NCI-H2196 (cell line): ENCODE measurements around the gene SLC26A9.

Experiments
- DNase-seq: peaks from one replicate; lab custom pipeline; 2025; ENCODE audit not compliant: unreplicated experiment; lab: John Stamatoyannopoulos, UW

Gene SLC26A9

DNA sequence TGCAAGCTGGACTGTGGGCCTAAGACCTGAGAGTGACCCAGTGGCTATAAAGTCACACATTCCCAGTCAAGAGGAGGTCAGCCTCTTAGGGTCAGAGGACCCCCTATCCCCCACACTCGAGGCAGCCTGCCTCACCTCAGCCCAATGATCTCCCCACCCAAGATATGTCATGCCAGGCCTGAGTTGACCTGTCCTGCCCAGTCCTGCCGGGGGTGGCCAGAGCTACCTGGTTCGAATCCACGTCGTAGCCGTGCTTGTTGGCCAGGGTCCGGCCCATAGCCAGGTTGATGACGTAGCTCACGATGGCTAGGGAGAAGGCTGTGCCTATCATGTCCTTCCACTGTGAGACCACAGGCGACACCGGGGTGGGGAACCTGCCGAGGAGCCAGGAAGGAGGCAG, 15.6 kb downstream of the SLC26A9 start:
- no peak for DNase-seq

DNA sequence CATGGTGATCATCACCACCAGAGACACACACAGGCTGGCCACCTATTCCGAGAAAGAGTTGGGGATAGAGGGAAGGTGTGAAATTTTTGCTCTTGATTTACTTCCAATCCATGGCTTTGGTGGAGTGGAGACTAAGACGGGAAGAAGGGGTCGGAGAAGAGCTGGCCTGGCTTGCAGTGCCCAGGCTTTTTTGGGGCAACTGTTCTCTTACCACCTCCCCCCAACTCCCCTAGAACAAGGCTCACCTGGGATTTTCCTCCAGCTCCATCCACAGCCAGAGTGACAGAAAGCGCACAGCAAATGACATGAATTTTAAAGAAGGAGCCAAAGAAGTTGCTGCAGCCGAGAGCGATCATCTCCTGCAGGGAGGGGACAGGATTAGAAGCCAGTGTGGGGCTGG, 16.0 kb downstream of the SLC26A9 start:
- DNase-seq, result no peak

DNA sequence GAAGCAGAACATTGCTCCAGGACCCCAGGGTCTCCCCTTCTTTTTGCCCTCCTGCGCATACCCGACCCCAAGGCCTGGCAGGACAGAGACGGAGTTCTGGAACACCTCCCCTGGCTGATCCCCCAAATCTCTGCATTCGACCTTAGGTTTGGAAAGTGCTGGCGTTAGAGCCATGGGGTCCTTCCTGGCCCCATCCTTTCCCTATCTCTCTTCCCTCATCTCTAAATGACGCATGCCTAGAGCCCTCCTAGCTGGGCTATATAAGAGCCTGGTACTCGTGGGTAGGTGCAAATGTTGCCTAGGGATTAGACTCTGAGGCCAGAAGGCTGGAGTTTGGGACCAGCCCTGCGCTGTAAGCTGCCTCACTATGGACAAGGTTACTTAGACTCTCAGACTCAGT, 16.6 kb downstream of the SLC26A9 start:
- DNase-seq, result no peak

DNA sequence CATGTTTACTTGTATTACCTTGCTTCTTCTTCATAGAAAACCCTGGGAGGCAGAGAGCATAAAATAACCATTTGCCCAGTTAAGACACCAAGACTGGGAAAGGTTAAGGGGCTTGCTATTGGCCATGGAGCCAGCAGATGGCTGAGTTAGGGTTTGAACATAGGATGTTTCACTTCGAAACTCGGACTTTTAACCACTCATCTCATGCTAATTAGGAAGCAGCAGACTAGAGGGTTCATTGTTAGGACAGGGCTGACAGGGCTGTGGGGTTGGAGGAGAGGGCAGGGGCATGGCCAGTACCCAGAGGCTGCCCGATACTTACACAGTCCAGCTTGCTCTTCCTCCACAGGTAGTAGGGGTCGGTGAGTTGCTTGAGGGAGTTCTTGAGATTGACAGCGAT, 17.0 kb downstream of the SLC26A9 start:
- DNase-seq, result no peak

DNA sequence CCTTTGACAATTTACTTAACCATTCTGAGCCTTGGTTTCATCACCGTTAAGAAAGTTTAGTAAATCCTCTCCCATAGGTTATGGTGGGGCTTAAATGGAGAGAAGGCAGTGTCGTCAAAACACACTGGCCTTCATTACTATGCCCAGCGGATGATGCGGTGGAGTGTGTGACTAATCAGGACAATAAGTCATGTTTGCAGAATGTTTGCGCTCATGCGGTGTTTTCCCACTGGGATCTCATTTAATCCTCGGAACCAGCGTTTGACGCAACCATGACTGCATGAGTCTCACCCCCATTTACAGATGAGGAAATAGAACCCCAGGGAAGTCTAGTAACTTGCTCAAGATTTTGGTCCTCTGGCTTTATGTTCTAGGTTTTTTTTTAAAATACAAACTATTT, 17.5 kb downstream of the SLC26A9 start:
- no peak for DNase-seq

DNA sequence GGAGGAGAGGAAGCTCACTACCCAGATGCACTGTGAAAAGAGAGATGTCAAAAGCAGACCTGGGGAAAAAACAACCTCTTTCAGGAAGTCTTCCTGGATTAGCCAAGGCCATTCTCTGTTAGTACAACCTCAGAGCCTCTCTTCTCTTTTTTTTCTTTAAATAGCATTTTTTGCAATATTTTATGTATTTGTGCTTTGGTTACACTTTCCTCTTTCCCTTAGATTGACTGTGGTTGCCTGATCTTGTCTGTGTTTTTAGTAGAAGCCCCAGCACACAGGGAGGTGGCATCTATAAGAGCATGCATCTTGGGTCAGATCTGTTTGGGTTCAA, 18.8 kb downstream of the SLC26A9 start:
- DNase-seq, result no peak

DNA sequence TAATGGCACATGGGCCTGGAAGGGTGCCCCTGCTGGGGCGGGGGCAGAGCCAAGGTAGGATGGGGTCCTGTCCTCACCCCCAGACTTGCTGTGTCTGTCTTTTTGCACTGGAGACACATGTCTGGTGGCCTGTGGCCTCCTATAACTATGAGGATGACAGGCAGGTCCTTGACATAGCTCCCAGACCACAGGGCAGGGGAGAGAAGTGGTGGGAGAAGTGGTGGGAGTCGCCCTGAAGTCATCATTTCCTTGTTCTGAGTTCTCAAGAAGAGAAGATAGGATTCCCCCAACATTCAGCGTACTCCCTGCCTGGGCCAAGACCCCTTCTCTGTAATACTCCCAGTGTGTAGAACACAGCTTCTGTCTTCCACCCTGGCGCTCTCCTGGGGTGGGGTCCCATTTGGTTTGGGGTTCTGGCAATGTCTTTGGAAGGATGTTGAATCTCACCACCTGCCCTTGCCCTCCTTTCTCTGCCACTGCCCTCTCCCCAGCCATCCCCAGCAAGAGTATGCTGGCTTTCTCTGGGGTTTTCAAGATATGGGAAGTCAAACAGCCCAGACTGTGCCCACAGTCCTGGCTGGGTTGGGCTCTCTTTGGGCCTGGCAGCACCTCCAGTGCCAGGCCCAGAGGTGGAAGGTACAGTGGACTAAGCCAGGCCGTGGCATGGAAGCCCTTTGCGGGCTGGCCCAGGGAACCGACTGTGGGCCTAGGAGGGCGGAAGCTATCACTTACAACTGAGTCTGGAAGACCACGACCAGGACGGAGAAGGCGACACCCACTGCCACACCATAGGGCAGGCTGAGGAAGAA, 19.4 kb downstream of the SLC26A9 start:
- no peak for DNase-seq

DNA sequence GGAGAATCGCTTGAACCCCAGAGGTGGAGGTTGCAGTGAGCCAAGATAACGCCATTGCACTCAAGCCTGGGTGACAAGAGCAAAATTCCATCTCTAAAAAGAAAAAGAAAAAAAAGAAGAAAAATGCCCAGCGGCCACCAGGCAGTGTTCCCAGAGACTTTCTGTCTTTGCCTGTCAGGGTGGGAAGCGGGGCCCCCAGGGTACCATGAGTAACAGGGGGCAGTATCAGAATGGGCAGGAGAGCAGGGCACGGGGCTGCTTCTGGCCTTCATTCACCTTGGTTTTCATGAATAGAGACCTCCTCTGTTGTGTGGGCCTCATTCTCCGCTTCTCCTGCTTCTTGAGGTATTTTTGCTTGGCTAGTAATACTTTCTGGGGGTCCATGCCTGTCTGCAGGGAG, 20.4 kb downstream of the SLC26A9 start:
- DNase-seq, result no peak

DNA sequence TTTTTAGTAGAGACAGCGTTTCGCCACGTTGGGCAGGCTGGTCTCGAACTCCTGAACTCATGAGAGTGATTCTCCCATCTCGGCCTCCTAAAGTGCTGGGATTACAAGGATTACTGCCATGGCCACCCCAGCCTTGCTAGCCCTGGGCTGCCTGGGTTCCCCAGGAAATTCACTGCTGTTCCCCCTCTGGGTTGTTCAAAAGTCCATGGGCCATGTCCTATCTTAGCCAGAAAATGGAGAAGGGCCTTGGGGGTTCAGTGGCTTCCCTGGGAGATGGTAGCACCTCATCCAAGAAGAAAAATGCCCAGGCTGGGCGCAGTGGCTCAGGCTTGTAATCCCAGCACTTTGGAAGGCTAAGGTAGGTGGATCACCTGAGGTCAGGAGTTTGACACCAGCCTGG, 20.9 kb downstream of the SLC26A9 start:
- DNase-seq, result no peak

DNA sequence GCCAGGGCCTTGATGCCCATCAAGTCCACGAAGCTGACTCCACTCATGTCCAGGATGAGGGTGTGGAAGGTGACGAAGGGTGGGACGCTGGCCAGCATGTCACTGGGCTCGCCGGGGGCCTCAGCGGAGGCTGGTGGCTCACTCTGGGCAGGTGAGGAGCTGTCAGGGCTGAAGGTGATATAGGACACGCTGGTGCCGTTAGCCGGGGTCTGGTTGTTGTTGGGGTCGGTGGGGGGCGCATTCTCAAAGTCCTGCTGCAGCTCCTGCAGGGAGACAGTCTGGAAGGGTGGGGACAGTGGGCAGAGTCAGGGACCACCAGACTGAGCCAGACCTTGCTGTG, 21.7 kb downstream of the SLC26A9 start:
- DNase-seq, result no peak

DNA sequence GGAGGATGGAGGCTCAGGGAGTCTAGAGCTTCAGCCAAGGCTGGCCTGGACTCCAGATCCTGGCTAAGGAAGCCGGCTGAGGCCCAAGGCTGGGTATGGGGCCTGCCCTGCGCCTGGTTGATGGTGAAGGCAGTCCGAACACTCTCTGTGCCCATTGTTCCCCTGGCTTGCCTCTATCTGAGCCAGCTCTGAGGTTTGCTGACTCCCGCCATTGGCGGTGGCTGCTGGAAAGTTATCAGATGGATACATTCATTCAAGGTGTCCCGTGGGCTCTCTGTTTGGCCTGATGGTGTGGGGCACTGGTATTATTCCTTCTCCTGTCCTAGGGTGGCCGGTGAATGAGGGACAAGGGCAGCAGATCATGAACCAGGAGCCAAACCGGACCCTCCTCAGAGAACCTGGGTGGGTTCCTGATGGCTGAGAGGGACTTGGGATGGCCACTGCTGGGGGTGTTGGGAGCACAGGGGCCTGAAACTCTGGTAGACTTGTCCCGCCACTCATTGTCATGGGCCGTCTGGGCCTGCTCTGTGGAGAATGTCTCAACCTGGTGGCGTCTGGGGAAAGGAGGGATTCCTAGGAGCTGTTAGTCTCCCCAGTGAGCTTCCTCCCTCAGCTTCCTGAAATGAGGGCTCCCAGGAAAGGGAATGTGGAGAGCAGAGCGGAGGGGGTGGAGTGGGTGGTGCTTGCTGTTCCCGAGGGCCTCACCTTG, 22.2 kb downstream of the SLC26A9 start:
- no peak for DNase-seq

DNA sequence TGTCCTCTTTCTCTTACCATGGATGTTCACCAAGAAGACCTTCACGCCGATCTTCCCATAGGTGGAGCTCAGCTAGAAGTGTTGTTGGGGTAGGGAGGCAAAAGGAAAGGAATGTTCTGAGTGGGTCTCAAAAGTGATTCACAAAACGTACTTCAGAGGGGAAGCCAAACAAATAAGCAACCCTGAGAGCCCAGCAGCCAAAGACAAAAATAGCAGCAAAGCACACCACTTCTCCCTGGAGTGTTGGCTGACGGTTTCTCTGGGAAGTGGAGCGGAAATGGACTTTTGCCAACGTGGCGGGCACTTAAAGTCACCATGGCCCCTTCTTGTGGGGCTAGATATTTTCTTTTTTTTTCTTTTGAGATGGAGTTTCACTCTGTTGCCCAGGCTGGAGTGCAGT, 23.1 kb downstream of the SLC26A9 start:
- DNase-seq, result peak; percentile 38

DNA sequence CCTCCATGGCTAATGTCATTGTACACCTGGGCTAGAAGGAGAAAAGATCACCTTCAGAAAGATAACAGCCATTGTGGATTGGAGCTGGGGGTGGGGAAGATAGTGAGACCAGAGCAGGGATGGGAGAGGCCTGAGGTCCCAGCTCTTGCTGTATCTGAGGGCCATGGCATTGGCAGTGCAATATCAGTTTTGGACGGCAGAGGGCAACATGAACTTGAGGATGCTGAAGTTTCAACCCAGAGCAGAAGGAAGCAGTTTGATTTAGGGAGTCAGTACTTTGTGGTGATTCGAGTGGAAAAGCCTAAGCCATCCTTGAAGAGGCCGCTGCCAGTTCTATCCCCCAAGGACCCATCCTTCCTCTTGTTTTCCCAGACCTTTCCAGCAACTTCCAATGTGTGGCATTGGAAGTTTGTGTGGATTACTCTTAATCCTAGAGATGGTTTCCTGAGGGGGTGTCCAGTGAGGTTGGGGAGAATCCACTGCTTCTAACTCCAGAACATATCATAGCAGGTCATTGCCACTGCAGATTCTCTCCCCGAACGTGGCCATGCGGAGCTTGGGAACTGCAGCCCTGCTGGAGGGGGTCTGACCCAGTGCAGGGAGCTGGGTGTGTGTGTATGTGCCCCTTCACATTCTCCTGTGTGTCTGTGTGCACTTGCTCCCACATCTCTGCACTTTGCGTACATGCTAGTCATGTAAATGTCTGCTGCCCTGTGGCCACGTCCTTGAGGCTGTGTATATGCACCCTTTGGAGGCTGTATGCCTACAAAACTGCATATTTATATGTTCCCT, 24.1 kb downstream of the SLC26A9 start:
- peak; percentile 78 for DNase-seq

DNA sequence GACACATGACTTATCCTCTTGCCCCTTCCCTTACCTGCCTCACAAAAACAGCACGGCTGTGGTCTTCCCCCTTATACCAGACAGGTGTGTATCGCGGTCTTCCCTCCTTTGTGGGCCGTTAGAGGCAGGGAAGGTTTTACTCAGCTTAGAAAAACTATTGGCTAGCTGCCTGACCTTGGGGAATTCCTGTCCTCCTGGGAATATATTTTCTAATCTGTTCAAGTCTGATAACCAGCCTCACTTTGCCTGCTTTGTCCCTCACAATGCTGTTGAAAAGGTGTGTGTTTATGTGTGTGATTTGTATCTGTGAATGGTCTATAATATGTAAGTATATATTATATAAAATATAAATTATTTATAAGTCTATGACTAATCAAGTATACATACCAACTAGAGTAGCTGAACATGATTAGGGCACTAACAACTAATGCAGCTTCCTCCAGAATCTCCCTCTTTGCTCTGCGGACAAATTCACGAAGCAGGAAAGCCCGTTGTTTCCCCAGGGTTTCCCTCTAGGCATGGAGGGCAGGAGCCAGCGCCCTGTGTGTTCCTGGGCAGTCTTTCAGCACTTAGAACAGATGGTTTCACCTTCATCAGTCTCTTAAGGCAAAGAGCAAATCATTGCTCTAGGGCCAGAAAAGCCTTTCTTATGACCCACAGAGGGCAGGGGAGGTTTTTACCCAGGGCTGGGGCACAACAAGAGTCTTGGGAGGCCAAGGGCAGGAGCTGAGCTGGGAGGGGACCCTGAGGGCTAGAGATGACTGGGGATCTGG, 25.6 kb downstream of the SLC26A9 start:
- no peak for DNase-seq

DNA sequence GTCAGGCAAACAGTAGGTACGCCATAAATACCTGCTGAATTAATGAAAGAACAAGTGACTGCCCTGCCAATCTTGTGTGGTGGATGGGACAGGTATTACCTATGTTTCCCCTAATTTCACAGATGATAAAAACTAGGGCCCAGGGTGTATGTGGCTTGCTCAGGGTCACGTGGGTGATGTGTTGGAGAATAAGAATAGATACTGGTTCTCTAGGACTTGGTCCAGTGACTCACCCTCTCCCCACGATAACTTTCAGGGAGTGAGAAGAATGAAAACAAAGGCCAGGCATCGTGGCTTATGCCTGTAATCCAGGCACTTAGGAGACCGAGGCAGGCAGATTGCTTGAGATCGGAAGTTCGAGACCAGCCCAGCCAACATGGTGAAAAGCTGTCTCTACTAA, 26.7 kb downstream of the SLC26A9 start:
- no peak for DNase-seq

DNA sequence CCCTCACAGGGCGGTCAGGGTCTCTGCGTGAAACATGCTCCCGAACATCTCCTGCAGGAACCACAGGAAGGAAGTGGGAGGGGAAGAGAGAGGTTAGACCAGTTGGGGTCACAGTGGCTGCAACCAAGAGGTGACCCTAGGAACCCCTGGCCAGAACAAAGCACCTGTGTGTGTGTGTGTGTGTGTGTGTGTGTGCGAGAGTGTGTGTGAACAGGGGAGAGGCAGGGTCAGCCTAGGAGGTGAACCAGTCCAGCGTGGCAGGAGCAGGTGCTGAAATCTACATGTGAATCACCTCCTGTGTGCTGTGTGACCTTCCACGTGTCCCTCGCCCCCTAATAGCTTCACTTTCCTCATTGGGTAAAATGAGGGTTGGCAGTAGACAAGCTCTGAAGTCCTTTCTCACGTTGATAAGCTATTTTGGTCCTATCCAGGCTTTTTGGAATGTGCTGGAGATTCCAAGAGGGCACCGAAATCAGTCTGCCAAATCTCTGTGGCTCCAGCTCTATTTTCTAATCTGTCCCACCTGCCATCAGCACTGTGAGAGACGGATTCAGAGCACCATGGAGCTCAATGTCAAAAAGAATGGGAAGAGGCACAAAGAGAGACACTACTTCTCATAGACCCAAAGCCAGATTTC, 27.8 kb downstream of the SLC26A9 start:
- no peak for DNase-seq

DNA sequence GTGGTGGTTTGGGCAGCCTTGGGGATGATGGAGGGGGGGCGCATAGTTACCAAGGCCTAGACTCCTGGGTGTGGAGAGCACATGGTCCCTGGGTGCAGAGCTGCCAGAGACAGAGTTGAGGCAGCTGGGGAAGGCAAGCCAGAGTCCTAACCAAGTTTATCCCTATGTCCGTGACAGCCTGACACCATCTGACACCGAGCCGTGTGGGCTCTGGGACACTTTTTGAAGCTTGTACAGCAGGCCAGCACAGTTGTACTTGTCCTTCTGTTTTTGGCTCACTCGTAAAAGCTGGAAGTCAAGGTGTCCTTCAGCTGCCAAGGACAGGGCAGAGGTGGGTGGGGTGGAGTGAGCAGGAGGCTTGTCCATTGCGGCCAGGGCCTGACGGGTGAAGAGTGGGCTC, 28.5 kb downstream of the SLC26A9 start:
- no peak for DNase-seq

DNA sequence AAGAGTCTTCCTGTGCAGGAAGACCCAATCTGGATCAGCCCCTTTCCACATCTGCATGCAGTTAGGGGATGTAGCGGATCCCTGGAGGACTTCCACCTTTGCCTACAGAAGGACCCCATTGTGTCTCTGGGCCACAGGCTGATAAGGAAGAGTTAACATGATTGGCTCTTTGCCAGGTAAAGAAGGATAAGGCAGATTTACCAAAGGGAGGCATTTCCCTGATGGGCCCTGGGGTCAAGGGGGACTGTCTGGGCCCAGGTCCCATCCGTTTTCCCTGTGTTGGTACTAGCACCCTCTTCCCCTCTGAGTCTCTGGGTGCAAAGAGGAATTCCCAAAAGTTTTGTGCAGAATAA, 29.1 kb downstream of the SLC26A9 start:
- DNase-seq, result no peak

DNA sequence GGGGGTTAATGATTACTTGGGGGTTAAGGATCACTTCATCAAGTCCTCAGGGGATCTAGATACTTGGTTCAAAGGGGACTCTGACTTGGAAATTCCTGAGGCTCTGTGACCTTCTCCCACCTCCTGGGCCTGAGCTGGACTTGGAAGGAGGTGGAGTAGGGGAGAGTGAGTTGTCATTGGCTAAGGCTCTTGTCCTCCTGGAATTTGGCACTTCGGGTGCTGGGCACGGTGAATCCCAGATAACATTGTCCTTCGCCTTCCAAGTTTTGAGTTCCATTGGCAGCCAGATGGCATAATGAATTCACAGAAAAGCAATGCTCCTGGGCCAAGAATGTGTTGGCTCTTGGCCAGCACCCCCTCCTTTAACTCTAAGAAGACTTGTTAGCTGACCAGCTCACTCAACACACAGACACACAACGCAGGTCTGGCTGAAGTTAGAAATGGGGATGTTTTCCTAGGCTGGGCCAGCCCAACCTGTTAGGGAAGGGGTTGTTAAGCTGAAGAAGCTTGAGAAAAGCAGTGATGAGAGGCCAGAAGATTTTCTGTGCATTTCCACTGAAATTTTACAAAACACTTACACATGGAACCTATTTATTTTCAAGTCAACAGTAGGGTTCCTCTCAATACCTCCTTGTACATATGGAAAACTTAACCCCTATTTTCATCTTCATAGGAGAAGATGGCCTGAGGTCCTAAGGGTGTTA, 29.7 kb downstream of the SLC26A9 start:
- peak; percentile 54 for DNase-seq

DNA sequence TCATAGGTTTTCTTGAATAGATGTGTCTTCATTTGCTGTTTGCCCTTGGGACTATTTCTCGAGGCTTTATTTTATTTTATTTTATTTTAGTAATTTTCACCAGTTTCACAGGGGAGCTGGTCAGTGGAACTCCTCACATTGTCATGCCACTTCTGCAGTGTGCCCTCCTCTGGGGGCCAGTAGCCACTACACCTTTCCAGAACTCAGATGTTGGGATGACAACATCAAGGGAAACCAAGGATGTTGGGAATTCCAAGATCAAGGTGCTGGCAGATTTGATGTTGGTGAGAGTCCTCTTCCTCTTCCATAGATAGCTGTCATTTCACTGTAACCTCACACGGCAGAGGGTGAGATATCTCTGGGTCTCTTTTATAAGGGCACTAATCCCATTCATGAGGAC, 35.5 kb downstream of the SLC26A9 start:
- DNase-seq, result peak; percentile 16
